OCI-M2 (cell line): ENCODE measurements around the gene FARSA.
"Not testable (repeated sequence)": the region's sequence is repeated elsewhere in the genome, so short reads cannot be mapped to it uniquely, and the experiment has no call there.

Source experiments
- DNase-seq: peaks from one replicate; lab custom pipeline; 2025; ENCODE audit not compliant: unreplicated experiment; lab: John Stamatoyannopoulos, UW

FARSA gene

DNA sequence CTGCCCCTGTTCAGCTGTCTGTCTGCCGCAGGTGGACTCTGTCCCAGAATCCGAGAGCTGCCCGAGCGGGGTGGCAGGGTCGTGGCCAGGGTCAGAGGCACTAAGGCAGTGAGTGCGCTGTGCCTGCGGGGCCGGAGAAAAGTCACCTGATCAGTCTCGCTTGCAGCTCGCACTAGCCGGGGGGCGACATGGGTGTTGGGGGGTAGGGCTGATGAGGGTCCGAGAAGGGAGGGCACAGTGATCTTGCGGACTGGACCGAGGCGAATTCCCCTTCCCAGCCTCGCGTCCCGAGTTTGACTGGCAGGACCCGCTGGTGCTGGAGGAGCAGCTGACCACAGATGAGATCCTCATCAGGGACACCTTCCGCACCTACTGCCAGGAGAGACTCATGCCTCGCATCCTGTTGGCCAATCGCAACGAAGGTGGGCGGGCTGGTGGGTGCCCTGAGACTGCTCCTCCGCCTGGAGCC lies 41.9 kb downstream of the FARSA start:
- DNase-seq, result no peak

DNA sequence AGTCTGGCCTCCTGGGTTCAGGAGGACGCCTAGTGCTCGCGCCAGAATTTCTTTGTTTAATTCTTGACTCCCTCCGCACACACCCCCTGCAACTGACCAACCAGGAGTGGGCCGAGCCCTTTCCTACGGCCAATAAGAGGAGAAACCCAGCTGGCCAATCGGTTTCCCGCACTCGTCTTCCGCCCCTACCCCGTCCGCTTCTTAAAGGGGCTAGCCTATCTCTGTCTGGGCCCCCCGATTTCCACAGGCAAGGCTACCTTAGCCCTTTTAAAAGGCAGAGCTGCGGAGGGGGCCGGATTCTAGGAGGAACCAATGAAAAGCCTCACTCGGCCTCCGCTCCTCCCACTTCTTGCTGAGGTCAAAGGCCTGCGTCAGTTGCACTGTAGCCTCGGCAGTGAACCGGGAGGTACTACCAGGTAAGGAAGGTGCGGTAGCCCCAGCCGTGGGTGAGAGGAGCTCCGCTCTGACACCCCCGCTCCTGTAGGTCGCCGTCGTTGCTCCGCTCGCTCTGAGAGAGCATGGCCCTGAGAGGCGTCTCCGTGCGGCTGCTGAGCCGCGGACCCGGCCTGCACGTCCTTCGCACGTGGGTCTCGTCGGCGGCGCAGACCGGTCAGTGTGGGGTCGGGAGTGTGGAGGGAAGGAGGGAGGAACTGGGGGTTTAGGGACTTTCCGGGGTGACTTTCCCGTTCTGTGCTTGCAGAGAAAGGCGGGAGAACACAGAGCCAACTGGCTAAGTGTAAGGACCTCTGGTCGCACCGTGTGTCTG lies 42.5 kb downstream of the FARSA start, which contains the start of gene GCDH:
Gene GCDH, plus strand, starts transcription at position 374 of the 766 bp plus-strand sequence. Its CDS starts 145 bp downstream, at position 519.
- DNase-seq, result peak; percentile 90

DNA sequence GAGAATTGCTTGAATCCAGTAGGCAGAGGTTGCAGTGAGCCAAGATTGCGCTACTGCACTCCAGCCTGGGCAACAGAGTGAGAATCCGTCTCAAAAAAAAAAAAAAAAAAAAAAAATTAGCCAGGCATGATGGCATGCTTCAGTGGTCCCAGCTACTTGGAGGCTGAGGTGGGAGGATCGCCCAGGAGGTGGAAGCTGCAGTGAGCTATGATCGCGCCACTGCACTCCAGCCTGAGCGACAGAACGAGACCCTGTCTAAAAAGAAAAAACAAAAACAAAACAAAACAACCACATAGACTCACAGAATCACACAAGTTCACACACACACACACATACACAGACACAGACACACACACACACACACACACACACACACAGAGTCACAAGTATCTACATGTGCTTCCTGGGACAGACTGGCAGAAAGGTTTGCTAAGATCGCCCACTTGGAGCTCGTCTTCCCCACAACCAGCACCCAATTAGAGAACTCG lies 43.2 kb downstream of the FARSA start:
- not testable (repeated sequence) for DNase-seq

DNA sequence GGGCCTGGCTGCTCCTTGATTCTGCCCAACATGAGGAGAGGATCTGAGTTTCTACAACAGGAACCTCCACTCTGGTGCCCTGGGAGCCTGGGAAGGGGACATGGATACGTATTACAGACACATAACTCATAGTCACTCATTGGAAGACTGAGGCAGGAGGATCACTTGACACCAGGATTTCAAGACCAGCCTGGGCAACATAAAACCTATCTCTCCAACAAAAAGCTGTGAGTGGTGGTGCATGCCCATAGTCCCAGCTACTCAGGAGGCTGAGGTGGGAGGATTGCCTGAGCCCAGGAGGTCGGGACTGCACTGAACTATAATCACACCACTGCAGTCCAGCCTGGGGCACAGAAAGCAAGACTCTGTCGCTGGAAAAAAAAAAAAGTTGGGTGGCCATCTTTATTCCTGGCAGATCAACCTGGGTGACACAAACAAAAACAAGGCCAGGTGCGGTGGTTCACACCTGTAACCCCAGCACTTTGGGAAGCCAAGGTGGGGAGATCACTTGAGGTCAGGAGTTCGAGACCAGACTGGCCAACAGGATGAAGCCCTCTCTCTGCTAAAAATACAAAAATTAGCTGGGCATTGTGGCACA lies 45.4 kb downstream of the FARSA start:
- DNase-seq, result no peak

DNA sequence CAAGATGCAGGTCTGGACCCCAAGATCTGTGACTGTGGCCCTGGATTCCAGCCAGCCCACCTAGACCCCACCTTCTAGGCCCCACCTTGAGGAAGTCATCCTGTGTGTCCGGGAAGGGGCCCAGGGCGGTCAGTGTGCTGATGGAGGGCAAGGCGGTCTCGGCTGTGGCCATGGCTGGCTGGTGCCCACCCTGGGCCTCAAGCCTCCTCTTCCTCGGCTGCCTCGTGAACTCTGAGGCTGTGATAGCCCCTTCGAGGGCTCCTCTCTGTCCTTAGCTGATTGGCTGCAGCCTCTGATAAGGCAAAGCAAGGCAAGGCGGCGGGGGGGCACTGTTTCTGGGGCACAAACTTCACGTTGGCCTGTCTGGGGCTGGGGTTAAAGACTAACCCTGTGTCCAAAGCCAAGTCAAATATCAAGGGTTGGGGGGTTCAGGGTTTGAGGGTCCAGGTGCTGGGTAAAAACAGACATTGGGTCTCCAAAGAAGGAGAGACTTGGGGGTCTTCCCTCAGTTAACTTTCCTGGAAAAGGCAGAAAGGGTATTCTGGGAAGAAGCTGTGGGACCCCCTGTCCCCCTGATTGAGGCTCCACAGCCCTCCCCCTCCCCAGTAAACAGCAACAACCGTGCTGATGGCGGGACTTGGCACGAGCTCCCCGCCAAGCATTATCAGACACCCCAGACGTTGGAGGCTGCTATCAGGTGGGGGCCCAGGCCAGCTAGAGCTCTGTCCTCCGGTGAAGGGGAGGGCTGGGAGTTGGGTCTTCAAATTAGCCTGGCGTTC lies 46.4 kb downstream of the FARSA start, which contains the start of gene KLF1:
Gene KLF1, minus strand, starts transcription at position 233 of the 779 bp plus-strand sequence. Its CDS starts 61 bp downstream, at position 172.
- peak; percentile 78 for DNase-seq

DNA sequence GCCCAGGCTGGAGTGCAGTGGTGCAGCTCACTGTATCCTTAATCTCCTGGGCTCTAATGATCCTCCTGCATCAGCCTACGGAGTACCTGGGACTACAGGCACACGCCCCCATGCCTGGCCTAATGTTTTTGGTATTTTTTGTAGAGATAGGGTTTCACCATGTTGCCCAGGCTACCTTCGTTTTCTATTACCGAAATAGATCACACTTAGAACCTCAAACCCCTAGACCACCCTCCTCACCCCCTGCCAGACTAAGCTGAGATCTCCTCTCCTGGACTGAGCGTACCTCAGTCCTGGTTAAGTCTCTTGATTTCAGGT lies 46.9 kb downstream of the FARSA start:
- no peak for DNase-seq

DNA sequence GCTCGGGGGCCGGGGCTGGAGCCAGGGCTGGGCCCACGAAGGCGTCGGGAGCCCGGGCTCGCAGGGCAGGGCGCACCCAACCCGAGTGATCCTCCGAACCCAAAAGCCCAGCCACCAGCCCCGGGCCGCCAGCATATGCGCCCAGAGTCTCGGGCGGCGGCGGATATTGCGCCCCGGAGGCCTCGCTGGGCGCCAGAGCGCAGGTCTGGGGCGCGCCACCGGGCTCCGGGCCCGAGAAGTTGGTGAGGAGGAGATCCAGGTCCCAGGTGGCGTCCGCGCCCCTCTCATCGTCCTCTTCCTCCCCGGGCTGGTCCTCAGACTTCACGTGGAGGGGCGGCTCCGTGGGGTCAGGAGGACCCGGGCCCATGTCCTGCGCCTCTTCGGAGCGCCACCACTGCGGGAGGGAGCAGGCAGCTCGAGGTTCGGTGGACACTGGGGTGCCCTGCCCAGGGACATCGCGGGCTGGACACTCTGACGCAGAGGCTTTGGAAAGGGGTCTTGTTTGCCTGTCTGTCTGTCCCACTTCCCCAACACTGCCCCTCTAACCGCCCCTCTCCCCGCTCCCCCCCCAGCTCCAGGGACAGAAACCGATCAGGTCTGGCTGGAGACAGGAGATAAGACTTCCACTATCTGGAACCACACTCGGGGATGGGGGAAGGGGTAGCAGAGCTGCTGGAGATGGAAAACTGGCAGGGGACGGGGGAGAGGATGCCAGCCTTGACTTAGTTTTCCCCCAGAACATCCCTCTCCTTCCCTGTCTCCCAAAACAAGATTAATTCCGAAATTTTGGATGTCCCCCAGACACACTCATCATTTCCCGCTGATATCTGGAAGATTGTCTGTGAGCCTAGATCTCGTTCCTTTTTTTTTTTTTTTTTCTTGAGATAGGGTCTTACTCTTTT lies 47.5 kb downstream of the FARSA start:
- DNase-seq, result peak; percentile 35

DNA sequence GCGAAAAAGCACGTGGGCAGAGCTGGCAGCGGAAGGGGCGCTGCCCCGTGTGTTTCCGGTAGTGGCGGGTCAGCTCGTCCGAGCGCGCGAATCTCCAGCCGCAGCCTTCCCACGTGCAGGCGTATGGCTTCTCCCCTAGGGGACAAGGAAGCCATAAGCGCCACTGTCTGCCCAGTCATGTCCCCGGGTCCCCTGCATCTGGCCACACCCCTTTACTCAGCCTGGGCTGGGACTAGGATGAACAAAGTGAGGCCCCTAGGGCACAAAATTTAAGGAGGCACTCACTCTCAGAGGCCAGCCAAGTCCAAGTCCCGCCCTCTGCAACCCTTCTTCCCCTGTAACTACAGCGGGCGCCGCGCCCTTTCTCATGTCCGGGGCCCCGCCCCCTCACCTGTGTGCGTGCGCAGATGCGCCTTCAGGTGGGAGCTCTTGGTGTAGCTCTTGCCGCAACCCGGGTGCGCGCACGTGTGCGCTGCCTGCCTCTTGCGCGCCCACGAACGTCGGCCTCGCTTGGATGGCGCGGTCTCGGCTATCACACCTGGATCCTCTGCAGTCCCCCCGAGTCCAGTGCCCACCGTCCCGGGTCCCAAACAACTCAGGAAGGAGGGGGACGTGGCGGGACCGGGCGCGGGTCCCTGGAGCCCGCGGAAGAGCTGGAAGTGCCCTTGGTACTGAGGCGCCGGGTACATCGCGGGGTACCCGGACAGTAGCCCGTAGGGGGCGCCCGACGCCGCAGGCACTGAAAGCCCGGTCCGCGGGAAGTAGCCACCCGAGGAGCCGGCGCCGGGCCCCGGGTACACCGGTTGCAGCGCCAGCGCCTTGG lies 48.4 kb downstream of the FARSA start:
- DNase-seq, result no peak

DNA sequence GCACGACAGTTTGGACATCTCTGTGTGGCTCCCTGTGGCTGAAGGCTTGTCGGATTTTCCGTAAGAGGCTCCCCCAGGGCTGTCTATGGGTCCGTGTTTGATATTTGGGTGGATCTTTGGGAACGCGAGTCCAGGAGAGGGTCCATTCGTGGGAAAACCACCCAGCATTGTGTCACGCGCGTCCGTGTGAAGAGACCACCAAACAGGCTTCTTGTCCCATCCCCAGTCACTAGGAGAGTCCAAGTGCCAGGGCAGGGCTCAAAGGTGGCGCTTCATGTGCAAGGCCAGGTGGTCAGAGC lies 48.9 kb downstream of the FARSA start:
- no peak for DNase-seq

DNA sequence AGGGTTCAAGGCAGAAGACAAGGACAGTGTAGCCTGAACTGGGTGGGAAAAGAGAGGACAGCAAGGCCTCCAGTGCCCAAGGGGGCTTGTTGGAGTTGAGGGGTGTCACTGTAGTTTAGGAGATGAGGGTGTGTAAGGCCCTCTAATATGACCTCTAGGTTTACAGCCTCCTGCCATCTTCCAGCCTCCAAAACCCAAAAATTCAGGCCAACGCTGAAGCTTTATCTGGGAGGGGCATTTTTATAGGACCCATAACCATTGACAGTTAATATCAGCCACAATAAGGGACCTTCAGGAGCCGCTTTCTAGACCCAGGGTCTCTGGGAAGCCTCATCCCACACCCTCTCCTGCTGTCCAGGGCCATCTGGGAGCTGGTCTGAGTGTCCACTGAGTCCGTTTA lies 49.3 kb downstream of the FARSA start:
- no peak for DNase-seq

DNA sequence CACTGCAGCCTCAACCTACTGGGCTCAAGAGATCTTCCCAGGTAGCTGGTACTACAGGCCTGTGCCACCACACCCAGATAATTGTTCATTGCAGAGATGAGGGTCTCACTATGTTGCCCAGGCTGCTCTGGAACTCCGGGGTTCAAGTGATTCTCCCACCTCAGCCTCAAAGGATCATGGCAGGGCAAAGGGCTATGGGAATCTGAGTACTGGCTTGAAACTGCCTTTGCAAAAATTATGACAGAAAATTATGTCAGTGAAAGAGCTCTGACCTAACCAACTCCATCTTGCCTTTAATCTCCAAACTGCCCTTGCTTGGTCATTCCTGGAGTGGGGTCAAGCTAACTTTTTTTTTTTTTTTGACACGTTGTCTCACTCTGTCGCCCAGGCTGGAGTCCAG lies 50.9 kb downstream of the FARSA start:
- no peak for DNase-seq

DNA sequence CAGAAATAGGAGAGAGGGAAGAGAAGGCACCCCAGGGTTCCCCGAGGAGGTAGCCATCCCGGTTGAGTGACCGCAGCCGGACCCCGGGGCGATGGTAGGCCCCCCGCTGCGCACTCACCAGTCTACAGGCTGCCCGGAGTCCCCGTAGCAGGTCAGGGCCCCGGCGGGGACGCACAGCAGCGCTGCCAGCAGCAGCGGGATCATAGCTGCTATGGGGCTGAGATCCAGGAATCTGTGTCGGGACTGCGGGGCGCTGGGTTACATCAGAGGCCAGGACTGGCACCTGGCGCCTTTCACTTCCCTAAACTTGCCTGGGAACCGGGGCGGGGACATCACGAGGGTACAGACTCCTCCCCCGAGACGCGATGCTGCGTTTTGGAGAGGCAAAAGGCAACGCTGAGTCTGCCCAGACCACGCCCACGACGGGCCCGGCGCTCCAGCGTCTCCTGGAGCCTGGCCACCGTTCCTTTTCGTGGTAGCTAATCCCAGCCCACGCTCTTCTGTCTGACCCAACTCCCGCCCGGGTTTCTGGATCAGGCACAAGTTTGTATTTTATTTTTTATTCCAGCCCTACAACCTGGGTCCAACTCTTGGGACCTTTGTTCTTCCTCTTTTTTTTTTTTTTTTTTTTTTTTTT lies 52.2 kb downstream of the FARSA start, which contains the start of gene DNASE2:
Gene DNASE2, minus strand, starts transcription at position 278 of the 637 bp plus-strand sequence. Its CDS starts 74 bp downstream, at position 204.
- DNase-seq, result no peak

DNA sequence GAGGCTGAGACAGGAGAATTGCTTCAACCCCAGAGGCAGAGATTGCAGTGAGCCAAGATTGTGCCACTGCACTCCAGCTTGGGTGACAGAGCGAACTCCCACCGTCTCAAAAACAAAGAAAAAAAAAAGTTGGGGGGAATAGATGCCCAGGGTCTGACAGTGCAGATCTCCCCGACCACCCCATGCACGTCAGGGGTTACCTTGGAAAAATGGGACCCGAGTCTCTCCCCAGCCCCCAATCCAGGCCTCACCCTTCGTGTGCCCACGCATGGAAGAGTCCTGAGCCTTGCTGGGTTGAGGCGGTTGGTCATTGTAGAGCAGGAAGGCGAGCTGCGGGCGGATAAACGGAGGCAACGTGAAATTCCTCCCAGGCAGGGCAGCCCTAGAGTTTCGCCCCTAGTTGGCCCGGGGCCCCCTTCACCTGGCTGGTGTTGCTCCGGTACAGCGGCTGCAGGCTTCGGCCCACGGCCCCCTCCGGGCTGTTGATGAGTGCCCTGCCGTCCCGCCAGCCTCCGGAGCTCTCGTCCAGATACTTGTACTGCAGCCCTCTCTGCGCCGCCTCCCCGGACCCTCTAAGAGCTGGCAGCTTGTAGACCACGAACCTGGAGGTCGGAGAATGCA lies 52.9 kb downstream of the FARSA start:
- DNase-seq, result no peak

DNA sequence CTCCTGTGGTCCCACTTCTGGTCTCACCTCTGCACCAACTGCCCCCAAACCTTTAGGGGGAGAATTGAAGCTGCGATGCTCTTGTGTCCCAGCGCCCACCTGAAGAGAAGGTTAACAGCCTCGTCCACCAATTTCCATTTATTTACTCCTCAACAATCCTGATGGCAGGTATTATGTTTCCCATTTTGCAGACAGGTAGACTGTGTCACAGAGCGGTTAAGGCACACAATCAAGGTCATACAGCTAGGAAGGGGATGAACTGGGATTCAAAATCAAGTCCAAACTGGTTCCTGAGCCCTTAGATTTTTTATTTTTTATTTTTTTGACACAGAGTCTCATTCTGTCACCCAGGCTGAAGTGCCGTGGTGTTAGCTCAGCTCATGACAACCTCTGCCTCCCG lies 58.4 kb downstream of the FARSA start:
- no peak for DNase-seq

DNA sequence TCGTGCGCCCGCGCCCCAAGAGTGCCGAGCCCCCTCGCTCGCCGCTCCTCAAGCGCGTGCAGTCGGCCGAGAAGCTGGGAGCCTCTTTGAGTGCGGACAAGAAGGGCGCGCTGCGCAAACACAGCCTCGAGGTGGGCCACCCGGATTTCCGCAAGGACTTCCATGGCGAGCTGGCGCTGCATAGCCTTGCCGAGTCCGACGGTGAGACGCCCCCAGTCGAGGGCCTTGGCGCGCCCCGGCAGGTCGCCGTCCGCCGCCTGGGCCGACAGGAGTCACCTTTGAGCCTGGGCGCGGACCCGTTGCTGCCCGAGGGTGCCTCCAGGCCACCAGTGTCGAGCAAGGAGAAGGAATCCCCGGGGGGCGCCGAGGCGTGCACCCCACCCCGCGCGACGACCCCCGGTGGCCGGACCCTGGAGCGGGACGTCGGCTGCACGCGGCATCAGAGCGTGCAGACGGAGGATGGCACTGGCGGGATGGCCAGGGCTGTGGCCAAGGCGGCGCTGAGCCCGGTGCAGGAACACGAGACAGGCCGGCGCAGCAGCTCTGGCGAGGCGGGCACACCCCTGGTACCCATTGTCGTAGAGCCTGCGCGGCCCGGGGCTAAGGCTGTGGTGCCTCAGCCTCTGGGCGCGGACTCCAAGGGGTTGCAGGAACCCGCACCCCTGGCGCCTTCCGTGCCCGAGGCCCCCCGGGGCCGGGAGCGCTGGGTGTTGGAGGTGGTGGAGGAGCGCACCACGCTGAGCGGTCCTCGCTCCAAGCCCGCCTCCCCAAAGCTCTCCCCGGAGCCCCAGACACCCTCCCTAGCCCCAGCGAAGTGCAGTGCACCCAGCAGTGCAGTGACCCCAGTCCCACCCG lies 59.4 kb downstream of the FARSA start:
- DNase-seq, result no peak

DNA sequence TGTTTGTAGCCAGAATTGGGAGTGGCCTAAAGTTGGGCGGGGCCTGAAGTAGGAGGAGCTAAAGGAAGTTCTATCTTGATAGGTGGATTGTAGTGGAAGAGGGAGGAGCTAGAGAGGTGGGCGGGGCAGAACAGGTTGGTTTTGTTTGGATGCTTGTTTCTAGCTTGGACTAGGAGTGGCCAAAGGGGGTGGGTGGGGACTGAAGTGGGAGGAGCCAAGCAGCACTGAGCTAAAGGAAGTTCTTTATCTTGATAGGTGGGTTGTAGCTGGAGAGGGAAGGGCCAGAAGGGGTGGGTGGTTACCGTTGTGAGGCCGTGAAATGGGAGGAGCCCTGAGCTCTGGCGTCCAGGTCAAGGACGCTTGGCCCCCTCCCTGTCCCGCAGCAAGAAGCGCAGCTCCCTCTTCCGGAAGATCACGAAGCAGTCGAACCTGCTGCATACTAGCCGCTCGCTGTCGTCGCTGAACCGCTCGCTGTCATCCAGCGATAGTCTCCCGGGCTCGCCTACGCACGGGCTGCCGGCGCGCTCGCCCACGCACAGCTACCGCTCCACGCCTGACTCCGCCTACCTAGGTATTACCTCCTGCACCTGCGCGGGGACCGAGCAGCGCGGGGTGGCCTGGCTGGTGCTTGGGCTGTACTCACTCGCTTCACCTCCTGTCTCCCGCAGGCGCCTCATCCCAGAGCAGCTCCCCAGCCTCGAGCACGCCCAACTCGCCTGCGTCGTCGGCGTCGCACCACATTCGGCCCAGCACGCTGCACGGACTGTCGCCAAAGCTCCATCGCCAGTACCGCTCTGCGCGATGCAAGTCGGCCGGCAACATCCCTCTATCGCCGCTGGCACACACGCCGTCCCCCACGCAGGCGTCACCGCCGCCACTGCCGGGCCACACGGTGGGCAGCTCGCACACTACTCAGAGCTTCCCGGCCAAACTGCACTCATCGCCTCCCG lies 60.3 kb downstream of the FARSA start:
- no peak for DNase-seq
